Mesothelial cell of epicardium (in vitro differentiated cells): ENCODE measurements around the gene SCYGR4. TPM values are rescaled to one million over a fixed set of nuclear protein-coding genes. Genes with fewer than 3 reads are reported as not detected.

Source experiments
- DNase-seq, 2 experiments: peaks; one replicate each; pipeline ENCODE4 v3.0.0; 2021; ENCODE audit warnings: low spot score in 2 of 2; ENCODE audit not compliant: unreplicated experiment in 2 of 2
- H3K27ac Mint-ChIP-seq: 2 replicates; pipeline ENCODE4 v1.8.0; 2021; ENCODE audit warnings: mixed read lengths
- H3K27me3 Mint-ChIP-seq: 2 replicates; pipeline ENCODE4 v1.8.0; 2021; ENCODE audit warnings: low read depth, mixed read lengths
- H3K36me3 Mint-ChIP-seq: 2 replicates; pipeline ENCODE4 v1.8.0; 2021; ENCODE audit warnings: mixed read lengths
- H3K4me1 Mint-ChIP-seq: 2 replicates; pipeline ENCODE4 v1.8.0; 2021; ENCODE audit warnings: mixed read lengths
- H3K4me3 Mint-ChIP-seq: 2 replicates; pipeline ENCODE4 v1.8.0; 2021; ENCODE audit warnings: mild to moderate bottlenecking, moderate library complexity, mixed read lengths
- H3K9me3 Mint-ChIP-seq: 2 replicates; pipeline ENCODE4 v1.8.0; 2021; ENCODE audit warnings: mixed read lengths
- total RNA-seq: library from RNA; stranded (reverse); gene quantifications from 3 replicates; pipeline ENCODE4 v1.2.1, GENCODE V29; 2021
- TF ChIP-seq, protein P1 (sequence below): fragments of 200-600 bp; sonication (generic); IDR thresholded peaks from one replicate; pipeline ENCODE4 v1.5.0; 2021; ENCODE audit warnings: antibody characterized with exemption; ENCODE audit not compliant: unreplicated experiment

SCYGR4 gene, protein sequence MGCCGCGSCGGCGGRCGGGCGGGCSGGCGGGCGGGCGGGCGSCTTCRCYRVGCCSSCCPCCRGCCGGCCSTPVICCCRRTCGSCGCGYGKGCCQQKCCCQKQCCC
- not detected in 3 replicates for total RNA-seq

DNA sequence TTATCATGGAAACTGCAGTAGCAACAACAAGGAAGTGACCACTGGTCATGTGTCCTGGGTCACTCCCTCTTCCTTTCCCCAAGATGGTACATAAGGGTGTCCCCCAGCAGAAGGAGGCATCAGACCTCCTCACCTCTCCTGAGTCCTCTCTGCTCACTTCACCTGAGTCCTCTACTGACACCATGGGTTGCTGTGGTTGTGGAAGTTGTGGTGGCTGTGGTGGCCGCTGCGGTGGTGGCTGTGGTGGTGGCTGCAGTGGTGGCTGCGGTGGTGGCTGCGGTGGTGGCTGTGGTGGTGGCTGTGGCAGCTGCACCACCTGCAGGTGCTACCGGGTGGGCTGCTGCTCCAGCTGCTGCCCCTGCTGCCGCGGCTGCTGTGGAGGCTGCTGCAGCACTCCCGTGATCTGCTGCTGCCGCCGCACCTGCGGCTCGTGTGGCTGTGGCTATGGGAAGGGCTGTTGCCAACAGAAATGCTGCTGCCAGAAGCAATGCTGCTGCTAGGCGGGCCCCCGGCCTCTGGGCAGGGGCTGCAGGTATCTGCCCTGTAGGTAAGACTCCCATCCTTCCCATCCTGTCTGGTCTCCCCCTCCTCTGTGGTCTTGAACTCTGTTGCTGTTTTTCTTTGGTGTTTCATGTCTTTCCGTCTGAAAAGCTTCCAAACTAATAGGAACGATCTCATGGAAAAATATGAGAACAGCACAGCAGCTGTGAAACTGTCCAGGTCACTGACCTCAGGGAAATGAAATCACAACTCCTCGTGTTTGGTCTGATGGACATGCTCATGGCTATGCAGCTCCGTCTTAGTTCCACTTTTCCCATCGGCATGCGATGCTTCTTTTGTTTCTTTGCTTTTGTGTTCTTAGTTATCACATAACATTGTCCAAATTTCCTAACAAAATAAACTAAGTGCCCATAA, at the start of gene SCYGR4:
SCYGR4 (plus strand) TSS at position 183 of the 915 bp plus-strand sequence; CDS start at position 183, 0 bp downstream.
- Mint-ChIP-seq H3K27me3 (peaks cover 6% of the 10 kb centered on the region), H3K27ac (no peak within 1 kb of the TSS), H3K36me3 (no peaks in the 10 kb centered on the region), H3K9me3 (no peaks in the 10 kb centered on the region), H3K4me1 (no peaks in the 10 kb centered on the region), H3K4me3 (no peak within 1 kb of the TSS)
- TF ChIP-seq, protein P1, sequence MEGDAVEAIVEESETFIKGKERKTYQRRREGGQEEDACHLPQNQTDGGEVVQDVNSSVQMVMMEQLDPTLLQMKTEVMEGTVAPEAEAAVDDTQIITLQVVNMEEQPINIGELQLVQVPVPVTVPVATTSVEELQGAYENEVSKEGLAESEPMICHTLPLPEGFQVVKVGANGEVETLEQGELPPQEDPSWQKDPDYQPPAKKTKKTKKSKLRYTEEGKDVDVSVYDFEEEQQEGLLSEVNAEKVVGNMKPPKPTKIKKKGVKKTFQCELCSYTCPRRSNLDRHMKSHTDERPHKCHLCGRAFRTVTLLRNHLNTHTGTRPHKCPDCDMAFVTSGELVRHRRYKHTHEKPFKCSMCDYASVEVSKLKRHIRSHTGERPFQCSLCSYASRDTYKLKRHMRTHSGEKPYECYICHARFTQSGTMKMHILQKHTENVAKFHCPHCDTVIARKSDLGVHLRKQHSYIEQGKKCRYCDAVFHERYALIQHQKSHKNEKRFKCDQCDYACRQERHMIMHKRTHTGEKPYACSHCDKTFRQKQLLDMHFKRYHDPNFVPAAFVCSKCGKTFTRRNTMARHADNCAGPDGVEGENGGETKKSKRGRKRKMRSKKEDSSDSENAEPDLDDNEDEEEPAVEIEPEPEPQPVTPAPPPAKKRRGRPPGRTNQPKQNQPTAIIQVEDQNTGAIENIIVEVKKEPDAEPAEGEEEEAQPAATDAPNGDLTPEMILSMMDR, result no peak
- DNase-seq, result no peak

DNA sequence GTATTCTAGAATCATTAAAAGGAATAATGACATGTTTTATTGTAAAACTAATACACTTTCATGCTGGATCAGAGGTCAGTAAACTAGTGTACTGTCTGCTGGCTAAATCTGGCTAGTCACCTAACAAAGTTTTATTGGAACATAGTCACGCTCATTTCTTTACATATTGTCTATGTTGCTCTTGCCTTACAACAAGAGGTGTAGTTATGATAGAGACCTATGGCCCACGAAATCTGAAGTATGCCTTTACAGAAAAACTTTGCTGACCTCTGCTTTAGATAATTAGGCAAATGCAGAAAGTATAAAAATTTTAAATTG, 48.5 kb upstream of the SCYGR4 start:
- Mint-ChIP-seq H3K4me1 (peaks cover 7% of the 10 kb centered on the region), H3K27ac (no peak overlapping the region), H3K27me3 (no peaks in the 10 kb centered on the region), H3K9me3 (peaks cover 3% of the 10 kb centered on the region), H3K4me3 (no peak overlapping the region), H3K36me3 (no peaks in the 10 kb centered on the region)
- no peak for DNase-seq
- TF ChIP-seq, protein P1, result no peak

DNA sequence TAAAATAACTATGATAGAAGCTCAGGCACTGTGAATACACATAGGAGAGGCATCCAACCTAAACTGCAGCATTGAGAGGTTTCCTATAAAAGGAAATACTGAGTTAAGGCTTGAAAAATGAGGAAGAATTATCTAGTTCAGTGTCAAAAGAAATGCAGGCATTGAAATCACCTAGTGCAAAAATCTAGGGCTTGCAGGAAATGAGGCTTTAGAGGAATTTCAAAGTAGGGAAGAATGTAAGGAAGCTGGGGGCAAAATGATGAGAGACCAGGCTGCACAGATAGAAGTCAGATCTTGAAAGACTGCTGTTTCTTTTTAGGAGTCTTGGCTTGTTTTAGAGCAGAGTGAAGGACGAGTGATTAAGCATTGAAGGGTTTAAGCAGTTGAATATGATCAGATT, 46.7 kb upstream of the SCYGR4 start:
- TF ChIP-seq, protein P1, result no peak
- Mint-ChIP-seq H3K27me3 (no peaks in the 10 kb centered on the region), H3K9me3 (peaks cover 3% of the 10 kb centered on the region), H3K27ac (no peak overlapping the region), H3K4me3 (no peak overlapping the region), H3K4me1 (peaks cover 7% of the 10 kb centered on the region), H3K36me3 (no peaks in the 10 kb centered on the region)
- DNase-seq, result no peak

DNA sequence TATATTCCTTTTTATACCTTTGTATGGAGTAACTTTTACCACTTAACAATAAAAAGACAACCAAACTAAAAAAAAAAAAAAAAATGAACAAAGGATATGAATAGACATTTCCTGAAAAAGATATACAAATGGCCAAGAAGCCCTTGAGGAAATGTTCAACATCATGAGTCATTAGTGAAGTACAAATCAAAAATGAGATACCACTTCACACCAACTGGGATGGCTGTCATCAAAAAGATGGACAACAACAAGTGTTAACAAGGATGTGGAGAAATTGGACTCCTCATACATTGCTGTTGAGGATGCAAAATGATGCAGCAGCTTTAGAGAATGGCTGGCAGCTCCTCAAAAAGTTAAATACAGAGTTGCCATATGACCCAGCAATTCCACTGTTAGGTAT, 41.2 kb upstream of the SCYGR4 start:
- Mint-ChIP-seq H3K4me3 (no peak overlapping the region), H3K27me3 (no peaks in the 10 kb centered on the region), H3K4me1 (no peaks in the 10 kb centered on the region), H3K27ac (no peak overlapping the region), H3K9me3 (peaks cover 3% of the 10 kb centered on the region), H3K36me3 (no peaks in the 10 kb centered on the region)
- DNase-seq, result no peak
- TF ChIP-seq, protein P1, result no peak

DNA sequence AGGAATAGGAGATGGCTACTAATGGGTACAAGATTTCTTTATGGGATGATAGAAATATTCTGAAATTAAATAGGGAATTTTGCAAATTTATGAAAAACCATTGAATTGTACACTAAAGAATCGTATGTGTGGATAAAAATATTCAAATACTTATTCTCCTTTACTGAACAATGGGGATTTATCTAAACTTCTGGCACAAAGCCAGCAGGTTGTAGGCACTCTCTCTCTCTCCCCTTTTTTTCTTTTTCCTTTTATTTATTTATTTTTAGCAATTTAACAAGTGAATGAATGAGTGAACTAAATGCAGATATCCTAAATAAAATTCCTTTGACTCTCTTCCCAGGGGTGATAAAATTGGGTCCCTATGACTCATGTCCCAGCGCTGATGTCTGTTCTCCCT, 40.5 kb upstream of the SCYGR4 start:
- Mint-ChIP-seq H3K4me3 (no peak overlapping the region), H3K27ac (no peak overlapping the region), H3K9me3 (no peaks in the 10 kb centered on the region), H3K27me3 (no peaks in the 10 kb centered on the region), H3K36me3 (no peaks in the 10 kb centered on the region), H3K4me1 (no peaks in the 10 kb centered on the region)
- TF ChIP-seq, protein P1, result no peak
- no peak for DNase-seq
